ENCODE results near the gene TBL1XR1. TPM values are rescaled to one million over a fixed set of nuclear protein-coding genes. Genes with fewer than 3 reads are reported as not detected.

TBL1XR1 gene
- total and polyA plus RNA-seq, 2 of the 8 experiments (the other 6 are each of a cell fraction or from before 2014, with no cell fraction given), result 28.1 to 147 TPM

DNA sequence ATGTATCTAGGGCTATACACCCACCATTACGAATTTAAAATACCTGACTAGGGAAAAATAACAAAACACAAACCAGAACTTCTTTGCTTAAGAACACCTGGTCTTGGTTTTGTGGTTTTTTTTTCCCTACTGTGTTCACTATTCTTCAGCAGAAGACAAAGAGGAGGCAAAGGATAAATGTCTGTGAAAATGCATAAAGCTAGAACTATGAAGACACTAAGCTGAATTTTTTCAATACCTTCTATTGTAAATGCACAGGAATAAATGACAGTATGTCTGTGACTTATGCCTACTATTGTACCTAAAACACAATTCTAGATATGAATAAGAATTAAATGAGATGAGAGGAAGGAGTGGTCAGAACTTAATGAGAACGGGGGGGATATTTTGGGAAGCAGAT lies 86.9 kb downstream of the TBL1XR1 start:
- Histone ChIP-seq H4K91ac (replicated peaks; ENCODE audit: insufficient read length, low read length) (no peak overlapping the region), H3K4me3 (ENCODE audit: extremely low read depth in 1 of 4, insufficient read depth in 2 of 4, low read depth in 3 of 4, low read length in 4 of 4) (no peak overlapping the region), H2BK120ac (replicated peaks; ENCODE audit: low read depth, low read length) (no peak overlapping the region), H3K27me3 (replicated peaks in 1 of 4; ENCODE audit: control insufficient read depth in 3 of 4, extremely low read depth in 1 of 4, insufficient read depth in 3 of 4, low read length in 3 of 4) (no peaks in the 10 kb centered on the region), H3K23me2 (ENCODE audit: low read depth, low read length) (no peaks in the 10 kb centered on the region), H3K9me3 (ENCODE audit: insufficient read depth in 2 of 2, low read depth in 1 of 2, low read length in 1 of 2) (no peaks in the 10 kb centered on the region), H4K20me1 (replicated peaks in 1 of 2; ENCODE audit: control insufficient read depth in 1 of 2, insufficient read depth in 2 of 2, low read length in 2 of 2) (peaks cover 18% of the 10 kb centered on the region in 2 experiments), H2BK20ac (ENCODE audit: low read length) (no peak overlapping the region), H3K23ac (ENCODE audit: insufficient read length) (no peak overlapping the region), H3K9ac (replicated peaks in 1 of 4; ENCODE audit: extremely low read depth in 1 of 4, low read depth in 3 of 4, low read length in 3 of 4) (no peak overlapping the region), H2AFZ (ENCODE audit: low read length) (no peak overlapping the region), H3K36me3 (ENCODE audit: control insufficient read depth in 2 of 4, insufficient read depth in 4 of 4, low read length in 3 of 4) (no peaks in the 10 kb centered on the region), H4K5ac (ENCODE audit: insufficient read length, low read depth, low read length) (no peak overlapping the region), H4K8ac (ENCODE audit: extremely low read depth, insufficient read depth, low read length) (no peak overlapping the region), H3K18ac (ENCODE audit: extremely low read depth, low read length) (no peak overlapping the region), H3K4ac (replicated peaks; ENCODE audit: insufficient read length, low read depth, low read length) (no peak overlapping the region), H3K79me1 (ENCODE audit: low read depth, low read length) (peaks cover 5% of the 10 kb centered on the region; the same call in 1 of the 2 replicates), H3K27ac (ENCODE audit: low read depth, low read length) (no peak overlapping the region; the same call in 1 of the 2 replicates), H3K14ac (ENCODE audit: insufficient read length) (no peak overlapping the region), H2BK5ac (ENCODE audit: low read depth, low read length) (no peak overlapping the region), H3K79me2 (ENCODE audit: control insufficient read depth in 1 of 2, insufficient read depth in 2 of 2, low read length in 2 of 2) (peaks cover 4 to 99% of the 10 kb centered on the region in 2 experiments), H2AK5ac (ENCODE audit: low read depth, low read length) (no peak overlapping the region), H3K56ac (replicated peaks; ENCODE audit: insufficient read length, low read depth, low read length) (no peak overlapping the region), H3K4me1 (replicated peaks in 1 of 4; ENCODE audit: control insufficient read depth in 3 of 4, insufficient read depth in 4 of 4, low read length in 3 of 4) (peaks cover 3 to 22% (median 14%) of the 10 kb centered on the region in 4 experiments), H3K4me2 (ENCODE audit: insufficient read depth in 1 of 2, low read depth in 2 of 2, low read length in 2 of 2) (no peak overlapping the region), H2BK15ac (ENCODE audit: low read length) (no peak overlapping the region), H2BK12ac (ENCODE audit: low read depth, low read length) (no peak overlapping the region)
- DNase-seq (ENCODE audit: low read depth in 1 of 2, low spot score in 2 of 2) (no peak), FAIRE-seq (no peak)
- WGBS, 2 experiments (ENCODE audit: extremely low coverage in 1 of 2, insufficient coverage in 1 of 2, insufficient read length in 1 of 2, insufficient replicate concordance in 2 of 2, low coverage in 1 of 2, low lambda C conversion rate in 2 of 2, missing lambda C conversion rate in 1 of 2), result 81 to 100% methylated on average over 1 to 2 of the region's 2 CpGs
- ChIA-PET POLR2A (ENCODE audit: partially characterized antibody) (interaction anchor here (0.5 to 1.0 kb wide), 4 partner anchors 10 to 43 kb away, joined by 3 to 4 read pairs (median 3); no protein-coding TSS in a partner anchor), CTCF (ENCODE audit: partially characterized antibody) (interaction anchor here (1.3 kb wide), 1 partner anchor 88 kb away, joined by 3 read pairs; no protein-coding TSS in a partner anchor)
- TF ChIP-seq NANOG (IDR thresholded peaks at IDR 0.05; ENCODE audit: insufficient read depth, low read depth, low read length, poor library complexity, severe bottlenecking) (no peak), TEAD4 (IDR thresholded peaks at IDR 0.05; ENCODE audit: low read depth, low read length) (no peak), TAF1 (IDR thresholded peaks at IDR 0.05; ENCODE audit: low read depth, low read length) (no peak), SRF (IDR thresholded peaks at IDR 0.05; ENCODE audit: low read depth, low read length) (no peak), EP300 (IDR thresholded peaks at IDR 0.05; ENCODE audit: borderline replicate concordance in 1 of 2, low read depth in 2 of 2, low read length in 2 of 2) (no peak), EGR1 (IDR thresholded peaks at IDR 0.05; ENCODE audit: borderline replicate concordance, low read depth, low read length) (no peak), RAD21 (IDR thresholded peaks at IDR 0.05 in 1 of 2, conservative IDR thresholded peaks at IDR 0.05 in 1 of 2; ENCODE audit: low read depth in 2 of 2, low read length in 2 of 2) (no peak), BRCA1 (IDR thresholded peaks at IDR 0.05; ENCODE audit: low read depth, low read length) (no peak), EZH2 (IDR thresholded peaks at IDR 0.05; ENCODE audit: low read depth, low read length, severe bottlenecking) (no peak), BACH1 (IDR thresholded peaks at IDR 0.05; ENCODE audit: low read length) (no peak)

Measured in H1 (cell line).